Left ventricle myocardium inferior (tissue), 1 donor: Measurements from ENCODE around the gene MYOZ3. TPM values are rescaled to one million over a fixed set of nuclear protein-coding genes. Genes with fewer than 3 reads are reported as not detected.
A peak's percentile ranks its signal among the peaks of the same experiment; 100 is the strongest.

ENCODE experiments used
- DNase-seq: peaks from one replicate; pipeline ENCODE4 v3.0.0-alpha.2; 2020
- H3K27ac ChIP-seq: fragments of 200-600 bp; replicated peaks from 2 replicates; pipeline ENCODE4 v1.8.0; 2021
- H3K27me3 ChIP-seq: fragments of 200-600 bp; 2 replicates; pipeline ENCODE4 v1.8.0; 2021; ENCODE audit warnings: low read depth
- H3K36me3 ChIP-seq: fragments of 200-600 bp; 2 replicates; pipeline ENCODE4 v1.8.0; 2021
- H3K4me1 ChIP-seq: fragments of 200-600 bp; 2 replicates; pipeline ENCODE4 v1.8.0; 2021
- H3K4me3 ChIP-seq: fragments of 200-600 bp; 2 replicates; pipeline ENCODE4 v1.8.0; 2021; ENCODE audit warnings: mild to moderate bottlenecking, moderate library complexity
- H3K9me3 ChIP-seq: fragments of 200-600 bp; replicated peaks from 2 replicates; pipeline ENCODE4 v1.8.0; 2021
- CTCF ChIP-seq: fragments of 200-600 bp; IDR thresholded peaks from 2 replicates; pipeline ENCODE4 v1.8.0; 2021; ENCODE audit warnings: antibody characterized with exemption, mild to moderate bottlenecking, borderline replicate concordance
- intact Hi-C: fragments of 100-400 bp; cut with micrococcal nuclease; formaldehyde crosslinking; loops from one replicate; pipeline ENCODE4 v1.11.0; 2022
- total RNA-seq: library from RNA; stranded (reverse); fragmentation: NEBNext Ultra II Directional; extraction: Animal tissue kit (Norgen Biotek cat#: 25700); gene quantifications from one replicate; pipeline ENCODE4 v1.2.1, GENCODE V29; 2021
- donor health status: DM: no; HTN: yes; CAD: no; lungs with severe emphysema.

MYOZ3 gene
- total RNA-seq, 1 donor from 2014 or later, result 6.2 TPM

- Histone ChIP-seq H3K36me3 (no peaks in the 10 kb centered on the region), H3K4me1 (peaks cover 100% of the 10 kb centered on the region), H3K27ac (peak overlapping the region; percentile 99), H3K27me3 (no peaks in the 10 kb centered on the region), H3K9me3 (no peaks in the 10 kb centered on the region), H3K4me3 (peak overlapping the region; percentile 41)
- DNase-seq, result peak; percentile 49
- intact Hi-C loops, result no loop called here
- no peak for TF ChIP-seq CTCF
Measured at GRCh38 chr5:150615141-150615699, 45.8 kb upstream of the MYOZ3 start.

- H3K27me3 ChIP-seq, result no peaks in the 10 kb centered on the region
- DNase-seq, result peak; percentile 78
- H3K27ac ChIP-seq, result peak overlapping the region; percentile 99
- no peak overlapping the region for H3K4me3 ChIP-seq
- no peak for TF ChIP-seq CTCF
- intact Hi-C loops, result no loop called here
- no peaks in the 10 kb centered on the region for H3K36me3 ChIP-seq
- peaks cover 100% of the 10 kb centered on the region for H3K4me1 ChIP-seq
- no peaks in the 10 kb centered on the region for H3K9me3 ChIP-seq
Measured at GRCh38 chr5:150616024-150616470, 45.0 kb upstream of the MYOZ3 start.

GRCh38 chr5:150616506-150616905 lies 44.5 kb upstream of the MYOZ3 start:
- Histone ChIP-seq H3K4me3 (no peak overlapping the region), H3K27ac (peak overlapping the region; percentile 99), H3K4me1 (peaks cover 100% of the 10 kb centered on the region), H3K27me3 (no peaks in the 10 kb centered on the region), H3K9me3 (no peaks in the 10 kb centered on the region), H3K36me3 (no peaks in the 10 kb centered on the region)
- no peak for DNase-seq
- no peak for TF ChIP-seq CTCF
- intact Hi-C loops, result no loop called here

GRCh38 chr5:150618163-150618562 lies 42.9 kb upstream of the MYOZ3 start:
- H3K36me3 ChIP-seq, result no peaks in the 10 kb centered on the region
- H3K27me3 ChIP-seq, result no peaks in the 10 kb centered on the region
- H3K9me3 ChIP-seq, result no peaks in the 10 kb centered on the region
- H3K4me3 ChIP-seq, result no peak overlapping the region
- no peak for TF ChIP-seq CTCF
- intact Hi-C loops, result no loop called here
- DNase-seq, result peak; percentile 67
- H3K27ac ChIP-seq, result peak overlapping the region; percentile 99
- H3K4me1 ChIP-seq, result peaks cover 100% of the 10 kb centered on the region

GRCh38 chr5:150618588-150619281 lies 42.3 kb upstream of the MYOZ3 start:
- intact Hi-C loops, result no loop called here
- Histone ChIP-seq H3K4me1 (peaks cover 100% of the 10 kb centered on the region), H3K36me3 (no peaks in the 10 kb centered on the region), H3K27ac (peak overlapping the region; percentile 99), H3K27me3 (no peaks in the 10 kb centered on the region), H3K4me3 (peak overlapping the region; percentile 19), H3K9me3 (no peaks in the 10 kb centered on the region)
- peak; percentile 48 for DNase-seq
- no peak for TF ChIP-seq CTCF
